PFSK-1 (cell line): ENCODE measurements around the gene CACNA1B.

Source experiments
- FOXP2 ChIP-seq: optimal IDR thresholded peaks from 2 replicates; pipeline ENCODE3; 2011; ENCODE audit warnings: borderline replicate concordance, control low read depth, inconsistent platforms; ENCODE audit not compliant: insufficient read depth; ENCODE audit errors: extremely low read length, extremely low read depth
- POLR2AphosphoS5 ChIP-seq: IDR thresholded peaks from 2 replicates; pipeline ENCODE4 v1.6.1; 2012; ENCODE audit warnings: low read depth, mild to moderate bottlenecking, control low read depth, low read length, moderate library complexity
- SIN3A ChIP-seq: IDR thresholded peaks from 2 replicates; pipeline ENCODE4 v1.6.1; 2012; ENCODE audit warnings: mild to moderate bottlenecking, low read length, moderate library complexity, borderline replicate concordance; ENCODE audit not compliant: insufficient read depth
- TAF1 ChIP-seq: IDR thresholded peaks from 2 replicates; pipeline ENCODE4 v1.6.1; 2012; ENCODE audit warnings: low read length, control low read depth, borderline replicate concordance; ENCODE audit not compliant: insufficient read depth
- TF ChIP-seq, protein P1 (sequence below), 2 experiments: IDR thresholded peaks; 2 replicates each; pipeline versions ENCODE4 v1.6.1 to v1.8.0; 2011 to 2012; ENCODE audit warnings: low read depth in 2 of 2, low read length in 2 of 2, control low read depth in 1 of 2, inconsistent platforms in 1 of 2, mild to moderate bottlenecking in 1 of 2, moderate library complexity in 1 of 2; ENCODE audit not compliant: insufficient read depth in 1 of 2

DNA sequence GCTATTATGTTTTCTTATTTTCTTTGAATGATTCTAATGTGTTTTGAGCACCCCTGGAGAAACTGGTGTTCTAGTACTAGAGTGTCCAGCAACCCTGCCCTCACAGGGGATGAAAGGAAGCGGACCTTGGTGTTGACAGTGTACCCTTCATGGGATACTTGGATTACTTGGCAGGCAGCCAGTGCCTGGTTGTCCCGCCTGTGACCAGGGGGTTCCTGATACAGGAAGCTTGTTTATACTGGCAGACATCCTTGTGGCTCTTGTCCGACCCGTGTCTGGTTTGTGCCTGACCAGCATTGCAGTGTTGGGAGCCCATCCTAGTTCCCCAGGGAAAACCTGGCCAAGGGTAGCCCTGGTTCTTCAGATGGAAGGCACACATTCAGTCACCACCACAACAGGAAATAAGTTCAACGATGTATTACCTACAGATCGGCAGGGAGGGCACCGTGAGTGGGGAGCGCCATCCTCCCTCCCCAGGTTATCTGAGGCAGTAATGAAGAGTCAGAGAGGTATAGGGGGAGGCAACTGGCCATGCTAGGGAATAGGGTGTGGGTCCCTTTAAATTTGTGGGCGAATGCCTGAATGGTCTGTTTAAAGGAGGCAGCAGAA, 47.3 kb downstream of the CACNA1B start:
- no peak for TF ChIP-seq TAF1
- TF ChIP-seq POLR2AphosphoS5: no peak
- TF ChIP-seq, protein P1, sequence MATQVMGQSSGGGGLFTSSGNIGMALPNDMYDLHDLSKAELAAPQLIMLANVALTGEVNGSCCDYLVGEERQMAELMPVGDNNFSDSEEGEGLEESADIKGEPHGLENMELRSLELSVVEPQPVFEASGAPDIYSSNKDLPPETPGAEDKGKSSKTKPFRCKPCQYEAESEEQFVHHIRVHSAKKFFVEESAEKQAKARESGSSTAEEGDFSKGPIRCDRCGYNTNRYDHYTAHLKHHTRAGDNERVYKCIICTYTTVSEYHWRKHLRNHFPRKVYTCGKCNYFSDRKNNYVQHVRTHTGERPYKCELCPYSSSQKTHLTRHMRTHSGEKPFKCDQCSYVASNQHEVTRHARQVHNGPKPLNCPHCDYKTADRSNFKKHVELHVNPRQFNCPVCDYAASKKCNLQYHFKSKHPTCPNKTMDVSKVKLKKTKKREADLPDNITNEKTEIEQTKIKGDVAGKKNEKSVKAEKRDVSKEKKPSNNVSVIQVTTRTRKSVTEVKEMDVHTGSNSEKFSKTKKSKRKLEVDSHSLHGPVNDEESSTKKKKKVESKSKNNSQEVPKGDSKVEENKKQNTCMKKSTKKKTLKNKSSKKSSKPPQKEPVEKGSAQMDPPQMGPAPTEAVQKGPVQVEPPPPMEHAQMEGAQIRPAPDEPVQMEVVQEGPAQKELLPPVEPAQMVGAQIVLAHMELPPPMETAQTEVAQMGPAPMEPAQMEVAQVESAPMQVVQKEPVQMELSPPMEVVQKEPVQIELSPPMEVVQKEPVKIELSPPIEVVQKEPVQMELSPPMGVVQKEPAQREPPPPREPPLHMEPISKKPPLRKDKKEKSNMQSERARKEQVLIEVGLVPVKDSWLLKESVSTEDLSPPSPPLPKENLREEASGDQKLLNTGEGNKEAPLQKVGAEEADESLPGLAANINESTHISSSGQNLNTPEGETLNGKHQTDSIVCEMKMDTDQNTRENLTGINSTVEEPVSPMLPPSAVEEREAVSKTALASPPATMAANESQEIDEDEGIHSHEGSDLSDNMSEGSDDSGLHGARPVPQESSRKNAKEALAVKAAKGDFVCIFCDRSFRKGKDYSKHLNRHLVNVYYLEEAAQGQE (IDR thresholded peaks at IDR 0.05; ENCODE audit: insufficient read depth in 1 of 2, low read depth in 2 of 2, low read length in 2 of 2): no peak
- no peak for TF ChIP-seq SIN3A
- TF ChIP-seq FOXP2: no peak
